Stimulated activated naive B cell treated with anti-CD40 and anti-IgM and Interleukin-4, amounts not matched to agents 10 μg/mL and 1 μg/mL and 100 μg/mL, for 72 hours (primary cell): ENCODE results near the gene RAB20.

Experiments
- ATAC-seq, 2 donors: fragments of 150-1000 bp; cut with Tn5 transposase; replicated peaks; 2 replicates each; pipeline ENCODE4 v1.10.0; 2021; ENCODE audit warnings: moderate library complexity in 1 of 2
- DNase-seq: peaks from one replicate; pipeline ENCODE4 v3.0.0; 2021
- H3K27ac Mint-ChIP-seq: one replicate; pipeline ENCODE4 v1.8.0; 2022; ENCODE audit warnings: mild to moderate bottlenecking, mixed read lengths
- H3K27me3 Mint-ChIP-seq, 2 donors: one replicate each; pipeline ENCODE4 v1.8.0; 2022; ENCODE audit warnings: mixed read lengths in 2 of 2
- H3K36me3 Mint-ChIP-seq, 2 donors: one replicate each; pipeline ENCODE4 v1.8.0; 2022; ENCODE audit warnings: mixed read lengths in 2 of 2, mild to moderate bottlenecking in 1 of 2
- H3K4me1 Mint-ChIP-seq, 2 donors: one replicate each; pipeline ENCODE4 v1.8.0; 2022; ENCODE audit warnings: mixed read lengths in 2 of 2, mild to moderate bottlenecking in 1 of 2
- H3K4me3 Mint-ChIP-seq, 2 donors: one replicate each; pipeline ENCODE4 v1.8.0; 2022; ENCODE audit warnings: mild to moderate bottlenecking in 2 of 2, mixed read lengths in 2 of 2, moderate library complexity in 1 of 2
- H3K9me3 Mint-ChIP-seq, 2 donors: one replicate each; pipeline ENCODE4 v1.8.0; 2022; ENCODE audit warnings: mixed read lengths in 2 of 2, mild to moderate bottlenecking in 1 of 2

RAB20 gene

DNA sequence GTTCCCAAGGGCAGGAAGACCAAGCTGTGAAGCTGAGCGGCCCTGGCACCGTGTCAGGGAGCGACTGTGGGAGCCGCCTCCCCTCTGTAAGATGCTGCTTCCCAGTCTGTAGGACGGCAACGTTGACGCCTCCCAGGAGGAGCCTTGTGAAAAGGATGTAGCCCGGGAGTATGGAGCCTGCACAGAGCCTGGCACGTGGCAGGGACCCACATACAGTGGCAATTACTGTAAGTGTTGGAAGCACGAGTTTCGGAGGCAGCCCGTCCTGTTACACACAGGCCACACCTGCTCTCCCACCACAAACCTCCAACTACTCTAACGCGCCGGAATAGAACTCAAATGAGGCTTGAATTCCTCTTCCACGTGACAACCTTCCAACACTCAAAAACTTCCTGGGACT, 6.6 kb downstream of the RAB20 start:
- H3K4me3 Mint-ChIP-seq: no peak overlapping the region
- H3K36me3 Mint-ChIP-seq: peaks cover 31 to 46% of the 10 kb centered on the region in 2 donors
- no peak for ATAC-seq
- H3K9me3 Mint-ChIP-seq: peaks cover 0 to 8% of the 10 kb centered on the region in 2 donors
- H3K27ac Mint-ChIP-seq: no peak overlapping the region
- no peak for DNase-seq
- no peaks in the 10 kb centered on the region for H3K27me3 Mint-ChIP-seq
- H3K4me1 Mint-ChIP-seq: peaks cover 23 to 26% of the 10 kb centered on the region in 2 donors

DNA sequence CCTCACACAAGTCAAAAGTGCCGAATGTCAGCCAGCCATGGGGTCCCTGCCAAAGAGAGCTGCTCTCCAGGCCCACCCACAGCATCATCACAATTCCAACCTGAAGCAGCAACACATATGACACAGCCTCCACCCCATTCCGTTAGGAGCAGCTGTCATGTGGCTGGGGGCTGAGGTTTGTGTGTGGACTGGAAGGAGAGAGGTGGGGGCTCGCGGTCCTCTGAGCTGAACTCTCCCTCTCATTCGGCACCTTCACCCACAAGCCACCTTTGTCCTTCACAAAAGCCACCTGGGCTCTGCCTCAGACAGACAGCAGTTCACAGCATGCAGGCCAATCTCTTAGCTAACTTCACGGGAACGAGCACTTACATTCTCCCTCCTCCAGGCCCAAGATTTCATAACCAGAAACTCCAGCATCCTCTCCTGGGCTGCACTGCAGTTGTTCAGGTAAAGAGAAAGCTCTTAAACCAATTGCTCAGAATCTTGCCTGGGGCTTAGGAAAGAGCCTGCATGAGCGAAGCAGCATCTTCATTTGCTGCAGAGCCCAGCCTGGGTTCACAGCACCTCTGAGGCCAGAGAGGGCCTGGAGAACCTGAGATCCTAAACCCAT, 7.2 kb downstream of the RAB20 start:
- Mint-ChIP-seq H3K27ac (no peak overlapping the region), H3K9me3 (peaks cover 0 to 8% of the 10 kb centered on the region in 2 donors), H3K36me3 (peaks cover 33 to 45% of the 10 kb centered on the region in 2 donors), H3K4me3 (no peak overlapping the region), H3K4me1 (peaks cover 22% of the 10 kb centered on the region in 2 donors), H3K27me3 (no peaks in the 10 kb centered on the region)
- no peak for DNase-seq
- no peak for ATAC-seq

DNA sequence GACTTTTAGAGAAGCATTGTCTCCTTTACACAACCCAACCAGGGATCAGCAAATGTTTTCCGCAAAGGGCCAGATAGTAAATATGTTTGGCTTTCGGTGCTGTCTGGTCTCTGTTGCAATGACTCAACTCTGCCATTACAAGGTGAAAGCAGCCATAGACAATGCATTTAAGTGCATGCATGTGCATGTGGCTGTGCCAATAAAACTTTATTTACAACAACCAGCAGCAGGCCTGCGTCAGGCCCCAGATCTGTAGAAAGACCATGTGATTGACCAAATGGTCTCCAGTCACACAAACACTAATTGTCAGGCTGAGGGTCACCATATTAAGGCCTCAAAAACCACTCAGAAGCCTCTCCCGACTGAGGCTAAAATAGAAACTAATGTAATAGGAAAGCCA, 8.1 kb downstream of the RAB20 start:
- H3K36me3 Mint-ChIP-seq: peaks cover 25 to 37% of the 10 kb centered on the region in 2 donors
- no peak overlapping the region for H3K27ac Mint-ChIP-seq
- H3K9me3 Mint-ChIP-seq: peaks cover 0 to 6% of the 10 kb centered on the region in 2 donors
- DNase-seq: no peak
- H3K27me3 Mint-ChIP-seq: no peaks in the 10 kb centered on the region
- no peak for ATAC-seq
- no peak overlapping the region for H3K4me3 Mint-ChIP-seq
- peaks cover 19 to 22% of the 10 kb centered on the region in 2 donors for H3K4me1 Mint-ChIP-seq

DNA sequence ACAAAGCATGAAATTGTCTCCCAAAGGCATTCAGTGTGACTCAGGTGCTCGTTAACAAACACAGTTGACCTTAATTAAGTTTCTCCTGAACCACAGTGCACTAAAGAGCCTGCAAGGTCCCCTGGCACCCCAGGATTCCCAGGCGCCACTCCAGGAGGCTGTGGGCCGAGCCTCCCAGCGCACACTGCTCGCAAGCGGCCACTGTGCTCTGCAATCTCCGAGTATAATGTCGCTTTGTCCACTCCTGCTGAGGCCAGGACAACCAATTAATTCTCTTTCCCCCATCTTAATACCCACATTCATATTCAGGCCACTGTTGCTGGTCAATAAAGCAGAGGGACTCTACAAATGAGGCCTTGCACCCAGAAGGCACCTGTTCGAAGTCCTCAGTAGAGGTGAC, 8.8 kb downstream of the RAB20 start:
- H3K36me3 Mint-ChIP-seq: peaks cover 25 to 37% of the 10 kb centered on the region in 2 donors
- peaks cover 0 to 6% of the 10 kb centered on the region in 2 donors for H3K9me3 Mint-ChIP-seq
- H3K27ac Mint-ChIP-seq: no peak overlapping the region
- H3K27me3 Mint-ChIP-seq: no peaks in the 10 kb centered on the region
- peaks cover 19 to 22% of the 10 kb centered on the region in 2 donors for H3K4me1 Mint-ChIP-seq
- DNase-seq (no peak), ATAC-seq (no peak)
- no peak overlapping the region for H3K4me3 Mint-ChIP-seq

DNA sequence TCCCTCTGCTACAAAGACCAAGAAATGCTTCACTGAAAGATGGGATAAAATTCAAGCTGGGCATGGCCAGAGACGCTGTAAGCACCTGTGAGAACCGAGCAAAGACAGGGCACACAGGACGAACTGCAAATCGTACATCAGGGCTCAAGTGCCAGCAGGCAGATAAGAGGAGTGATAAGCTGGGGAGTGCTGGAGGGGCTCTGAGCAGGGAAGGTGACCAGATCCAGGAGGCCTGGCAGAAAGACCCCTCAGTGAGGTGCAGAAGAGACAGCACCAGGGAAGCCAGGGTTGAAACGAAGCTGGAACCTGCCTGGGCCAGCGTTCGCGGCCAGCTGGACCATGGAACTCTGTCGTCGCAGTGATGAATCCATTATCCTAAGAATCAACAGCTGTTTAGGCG, 10.2 kb downstream of the RAB20 start:
- no peak for ATAC-seq
- H3K9me3 Mint-ChIP-seq: no peaks in the 10 kb centered on the region
- H3K27me3 Mint-ChIP-seq: no peaks in the 10 kb centered on the region
- H3K27ac Mint-ChIP-seq: no peak overlapping the region
- peaks cover 13 to 21% of the 10 kb centered on the region in 2 donors for H3K4me1 Mint-ChIP-seq
- H3K36me3 Mint-ChIP-seq: peaks cover 26 to 35% of the 10 kb centered on the region in 2 donors
- H3K4me3 Mint-ChIP-seq: no peak overlapping the region
- no peak for DNase-seq

DNA sequence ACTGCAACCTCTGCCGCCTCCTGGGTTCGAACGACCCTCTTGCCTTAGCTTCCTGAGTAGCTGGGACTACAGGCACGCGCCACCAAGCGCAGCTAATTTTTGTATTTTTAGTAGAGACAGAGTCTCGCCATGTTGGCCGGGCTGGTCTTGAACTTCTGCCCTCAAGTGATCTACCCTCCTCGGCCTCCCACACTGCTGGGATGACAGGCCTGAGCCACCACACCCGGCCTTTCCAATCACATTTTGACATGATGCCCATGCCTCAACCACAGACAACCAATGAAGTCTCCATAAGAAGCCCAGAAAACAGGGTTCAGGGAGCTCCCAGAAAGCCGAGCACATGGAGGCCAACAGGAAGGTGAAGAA, 11.7 kb downstream of the RAB20 start:
- Mint-ChIP-seq H3K9me3 (peaks cover 2 to 6% of the 10 kb centered on the region in 2 donors), H3K4me3 (no peak overlapping the region), H3K36me3 (peaks cover 25 to 36% of the 10 kb centered on the region in 2 donors), H3K4me1 (peaks cover 4 to 7% of the 10 kb centered on the region in 2 donors), H3K27me3 (no peaks in the 10 kb centered on the region), H3K27ac (no peak overlapping the region)
- ATAC-seq: no peak
- no peak for DNase-seq

DNA sequence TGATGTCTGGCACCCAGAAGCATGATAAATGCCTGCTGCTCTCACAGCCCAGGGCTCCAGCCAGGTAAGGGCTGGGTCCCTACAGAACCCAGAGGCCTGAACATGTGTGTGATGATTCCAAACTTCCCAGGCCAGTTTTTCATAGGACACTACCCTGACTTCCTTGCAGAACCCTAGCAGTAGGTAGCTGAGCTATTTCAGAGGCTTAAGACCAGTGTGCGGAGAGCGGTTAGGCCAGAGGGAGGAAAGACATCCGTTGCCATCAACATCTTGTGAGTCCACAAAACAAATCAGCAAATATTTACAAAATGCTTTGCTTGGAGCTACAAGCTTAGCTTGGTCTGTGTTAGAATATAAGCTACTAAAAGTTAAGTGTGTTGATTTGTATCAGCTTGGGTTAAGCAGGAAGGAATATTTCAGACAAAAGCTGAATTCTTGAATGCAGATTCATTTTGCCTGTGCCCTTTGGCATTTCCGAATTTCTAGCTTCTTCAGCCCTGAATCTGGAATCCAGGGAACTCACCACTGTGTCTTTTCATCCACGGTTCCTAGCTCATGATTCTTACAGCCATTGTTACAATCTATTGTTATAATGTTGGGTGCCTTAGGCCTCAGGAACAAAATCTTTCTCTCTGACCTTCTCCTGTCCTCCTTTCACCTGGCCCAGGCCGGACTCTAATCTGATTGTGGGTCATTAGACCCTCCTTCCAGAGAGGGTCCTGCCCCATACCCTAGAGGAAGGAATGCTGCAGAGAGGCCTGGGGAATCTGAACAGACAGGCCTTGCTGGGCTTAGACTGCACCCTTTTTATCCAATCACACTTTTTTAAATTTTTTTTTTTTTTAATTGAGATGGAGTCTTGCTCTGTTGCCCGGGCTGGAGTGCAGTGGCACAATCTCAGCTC, 12.4 kb downstream of the RAB20 start:
- no peak for DNase-seq
- Mint-ChIP-seq H3K4me1 (peaks cover 4 to 7% of the 10 kb centered on the region in 2 donors), H3K27me3 (no peaks in the 10 kb centered on the region), H3K4me3 (no peak overlapping the region), H3K36me3 (peaks cover 28 to 30% of the 10 kb centered on the region in 2 donors), H3K27ac (no peak overlapping the region), H3K9me3 (peaks cover 4 to 7% of the 10 kb centered on the region in 2 donors)
- ATAC-seq: no peak

DNA sequence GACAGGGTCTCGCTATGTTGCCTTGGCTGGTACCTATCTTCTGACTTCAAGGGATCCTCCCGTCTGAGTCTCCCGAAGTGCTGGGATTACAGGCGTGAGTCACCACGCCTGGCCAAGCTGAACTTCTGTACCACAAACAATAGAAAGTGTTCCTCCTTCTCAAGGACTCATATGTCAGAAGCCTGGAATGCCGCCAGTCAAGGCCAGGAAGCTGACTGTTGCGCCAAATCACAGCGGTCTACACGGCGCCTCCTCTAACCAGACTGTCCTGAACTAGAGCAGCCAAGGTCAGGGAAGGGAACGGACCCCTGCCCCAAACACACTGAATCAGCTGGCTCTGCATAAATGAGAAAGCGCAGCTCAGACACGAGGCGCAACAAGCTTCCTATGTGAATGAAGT, 14.6 kb downstream of the RAB20 start:
- Mint-ChIP-seq H3K9me3 (peaks cover 4 to 7% of the 10 kb centered on the region in 2 donors), H3K27me3 (no peaks in the 10 kb centered on the region), H3K27ac (no peak overlapping the region), H3K4me3 (no peak overlapping the region), H3K4me1 (peaks cover 11 to 13% of the 10 kb centered on the region in 2 donors), H3K36me3 (peaks cover 29 to 32% of the 10 kb centered on the region in 2 donors)
- DNase-seq: no peak
- ATAC-seq: no peak

DNA sequence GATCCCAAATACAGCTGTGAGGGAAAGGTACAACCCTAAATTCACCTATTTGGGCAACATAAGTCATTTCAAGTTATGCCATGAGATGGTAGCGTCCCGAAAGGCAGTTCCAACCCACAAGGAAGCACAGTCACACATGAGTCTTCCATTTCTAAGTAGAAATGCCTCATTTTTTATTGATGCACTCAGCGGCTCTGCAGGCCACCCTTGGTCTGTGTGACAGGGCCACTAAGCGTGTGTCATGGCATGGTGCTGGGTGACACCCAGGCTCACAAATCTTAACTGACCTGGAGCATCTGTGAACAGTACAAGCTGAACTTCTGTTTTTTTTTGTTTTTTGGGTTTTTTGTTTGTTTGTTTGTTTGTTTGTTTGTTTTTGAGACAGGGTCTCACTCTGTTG, 15.1 kb downstream of the RAB20 start:
- ATAC-seq: no peak

DNA sequence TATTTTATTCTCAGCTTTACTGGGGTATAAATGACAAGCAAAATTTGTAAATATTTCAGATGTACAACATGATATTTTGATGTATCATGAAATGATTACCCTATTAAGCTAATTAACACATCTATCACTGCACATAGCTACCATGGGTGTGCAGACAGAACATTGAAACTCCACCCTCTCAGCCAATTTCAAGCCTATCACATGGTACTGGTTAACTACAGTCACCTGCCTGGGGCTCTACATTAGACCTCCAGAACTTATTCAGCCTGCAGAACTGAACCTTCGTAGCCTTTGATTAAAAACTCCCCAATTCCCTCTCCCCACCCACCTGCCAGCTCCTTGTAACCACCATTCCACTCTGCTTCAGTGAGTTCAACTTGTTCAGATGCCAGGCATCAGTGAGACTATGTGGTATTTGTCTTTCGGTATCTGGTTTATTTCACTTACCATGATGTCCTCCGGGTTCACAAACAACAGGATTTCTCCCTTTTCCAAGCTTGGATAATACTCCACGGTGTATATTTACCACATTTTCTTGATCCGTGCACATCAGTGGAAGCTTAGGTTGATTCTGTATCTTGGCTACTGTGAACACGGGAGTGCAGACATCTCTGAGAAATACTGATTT, 19.2 kb downstream of the RAB20 start:
- peaks cover 26 to 31% of the 10 kb centered on the region in 2 donors for H3K36me3 Mint-ChIP-seq
- peaks cover 15 to 24% of the 10 kb centered on the region in 2 donors for H3K4me1 Mint-ChIP-seq
- H3K9me3 Mint-ChIP-seq: peaks cover 4 to 7% of the 10 kb centered on the region in 2 donors
- H3K4me3 Mint-ChIP-seq: no peak overlapping the region
- ATAC-seq: no peak
- H3K27ac Mint-ChIP-seq: no peak overlapping the region
- no peak for DNase-seq
- no peaks in the 10 kb centered on the region for H3K27me3 Mint-ChIP-seq

More for the DNA sequence above, 15.1 kb downstream of the RAB20 start:
- DNase-seq: no peak
- peaks cover 28 to 31% of the 10 kb centered on the region in 2 donors for H3K36me3 Mint-ChIP-seq
- H3K27ac Mint-ChIP-seq: no peak overlapping the region
- peaks cover 11% of the 10 kb centered on the region in 2 donors for H3K4me1 Mint-ChIP-seq
- H3K4me3 Mint-ChIP-seq: no peak overlapping the region
- H3K27me3 Mint-ChIP-seq: no peaks in the 10 kb centered on the region
- H3K9me3 Mint-ChIP-seq: peaks cover 4 to 7% of the 10 kb centered on the region in 2 donors

DNA sequence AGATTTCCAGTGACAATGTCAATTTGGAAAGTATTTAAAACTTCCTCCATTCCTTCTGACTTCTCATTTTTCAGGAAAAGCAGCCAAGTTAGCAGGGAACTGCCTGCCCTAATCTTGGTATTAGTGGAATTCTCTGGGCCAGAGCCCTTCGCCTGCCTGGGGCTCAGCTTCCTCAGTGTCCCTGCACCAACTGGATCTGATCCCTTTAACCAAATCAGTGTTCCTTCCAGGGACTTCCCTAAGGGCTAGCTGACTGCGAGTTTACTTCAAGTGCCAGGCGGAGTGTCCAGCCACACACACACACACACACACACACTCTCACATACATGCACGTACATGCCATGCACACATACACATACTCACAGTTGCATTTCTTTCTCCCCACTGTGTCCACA, 20.0 kb downstream of the RAB20 start:
- ATAC-seq: no peak
- H3K36me3 Mint-ChIP-seq: peaks cover 20 to 26% of the 10 kb centered on the region in 2 donors
- H3K27me3 Mint-ChIP-seq: no peaks in the 10 kb centered on the region
- no peak overlapping the region for H3K4me3 Mint-ChIP-seq
- peaks cover 17 to 30% of the 10 kb centered on the region in 2 donors for H3K4me1 Mint-ChIP-seq
- no peak for DNase-seq
- H3K9me3 Mint-ChIP-seq: peaks cover 4 to 7% of the 10 kb centered on the region in 2 donors
- H3K27ac Mint-ChIP-seq: no peak overlapping the region

DNA sequence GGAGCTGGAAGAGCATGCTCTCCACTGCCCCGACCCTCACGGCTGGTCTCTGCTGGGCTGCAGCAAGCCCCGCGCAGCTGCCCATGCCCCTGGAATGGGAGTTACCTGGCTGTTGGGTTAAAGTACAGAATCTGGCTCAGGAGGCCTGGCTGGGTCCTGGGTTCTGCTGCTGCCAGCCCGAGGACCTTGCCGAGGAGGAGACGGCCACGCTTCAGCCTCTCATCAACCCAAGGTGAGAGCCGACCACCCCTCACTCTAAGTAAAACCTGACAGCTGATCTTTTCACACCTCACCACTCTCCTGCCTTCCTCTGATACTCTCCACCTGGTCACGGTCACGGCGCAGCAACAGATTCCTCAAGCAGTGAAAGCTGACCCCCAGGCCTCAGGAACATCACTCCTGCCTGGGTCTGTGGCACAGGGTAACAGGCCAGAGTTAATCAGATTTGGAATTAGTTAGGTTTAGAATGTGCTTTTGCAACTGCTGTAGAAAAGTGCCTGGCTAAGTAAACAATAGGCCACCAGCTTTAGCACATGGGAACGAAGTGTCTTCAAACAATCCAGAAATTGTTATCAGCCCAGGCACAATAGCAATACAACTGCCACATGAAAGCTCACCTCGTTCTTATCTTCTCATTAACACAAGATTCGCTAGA, 20.5 kb downstream of the RAB20 start:
- Mint-ChIP-seq H3K4me3 (no peak overlapping the region), H3K36me3 (peaks cover 22 to 23% of the 10 kb centered on the region in 2 donors), H3K9me3 (peaks cover 4 to 7% of the 10 kb centered on the region in 2 donors), H3K4me1 (peaks cover 21 to 36% of the 10 kb centered on the region in 2 donors), H3K27ac (no peak overlapping the region), H3K27me3 (no peaks in the 10 kb centered on the region)
- DNase-seq (no peak), ATAC-seq (no peak)

DNA sequence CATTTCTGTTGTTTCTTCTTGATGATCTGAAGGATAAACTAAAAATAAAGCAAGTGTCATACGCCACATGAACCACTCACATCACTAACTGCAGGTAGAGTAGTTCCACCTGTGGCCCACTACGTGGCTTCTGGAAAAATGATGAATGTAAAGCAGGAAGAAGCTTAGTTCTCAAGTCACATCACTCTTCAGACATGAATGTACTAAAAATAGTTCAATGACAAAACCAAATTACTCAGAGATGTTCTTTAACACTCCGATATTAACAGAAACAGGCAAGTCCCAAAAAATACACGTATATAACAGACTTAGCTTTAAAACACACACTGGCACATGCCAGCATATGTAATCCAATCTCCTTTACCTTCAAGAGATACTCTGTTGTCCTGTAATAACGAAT, 21.6 kb downstream of the RAB20 start:
- H3K4me1 Mint-ChIP-seq: peaks cover 23 to 40% of the 10 kb centered on the region in 2 donors
- no peaks in the 10 kb centered on the region for H3K27me3 Mint-ChIP-seq
- H3K4me3 Mint-ChIP-seq: no peak overlapping the region
- H3K36me3 Mint-ChIP-seq: peaks cover 13 to 17% of the 10 kb centered on the region in 2 donors
- H3K27ac Mint-ChIP-seq: no peak overlapping the region
- no peak for ATAC-seq
- H3K9me3 Mint-ChIP-seq: peaks cover 2 to 3% of the 10 kb centered on the region in 2 donors
- no peak for DNase-seq

DNA sequence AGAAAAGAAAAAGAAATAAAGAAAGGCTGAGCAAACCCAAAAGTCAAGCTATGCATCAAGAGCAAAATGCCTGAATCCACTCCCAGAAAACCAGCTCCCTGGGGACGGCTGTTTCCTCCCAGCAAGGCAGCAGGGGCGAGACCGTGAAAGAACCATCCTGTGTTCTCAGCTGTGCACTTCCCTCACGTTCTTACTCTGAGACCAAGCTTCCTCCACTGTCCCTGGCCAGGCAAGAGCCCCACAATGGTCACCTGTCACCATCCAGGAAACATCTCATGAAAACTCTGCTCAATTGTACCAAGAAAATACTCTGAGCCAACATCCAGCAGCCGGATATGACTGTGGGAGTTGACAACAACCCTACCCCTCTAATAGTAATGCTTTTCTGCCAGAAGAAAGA, 22.9 kb downstream of the RAB20 start:
- Mint-ChIP-seq H3K4me1 (peaks cover 23 to 46% of the 10 kb centered on the region in 2 donors), H3K27me3 (no peaks in the 10 kb centered on the region), H3K9me3 (no peaks in the 10 kb centered on the region), H3K36me3 (peaks cover 12 to 15% of the 10 kb centered on the region in 2 donors), H3K4me3 (peak overlapping the region in 1 of 2 donors; percentile 5), H3K27ac (no peak overlapping the region)
- peak; percentile 45 to 51 for ATAC-seq
- DNase-seq: no peak
